Lower leg skin (tissue), 4 donors: ENCODE results near the gene PLB1. TPM values are rescaled to one million over a fixed set of nuclear protein-coding genes. Genes with fewer than 3 reads are reported as not detected.

ENCODE experiments used
- DNase-seq, 2 donors: peaks; one replicate each; pipeline ENCODE4 v3.0.0-alpha.2; 2019; ENCODE audit warnings: low spot score in 2 of 2
- H3K4me3 ChIP-seq: fragments of 200-600 bp; sonication (generic); 2 replicates; pipeline ENCODE4 v1.5.1; 2017; ENCODE audit warnings: mild to moderate bottlenecking, low read depth; ENCODE audit not compliant: poor library complexity, severe bottlenecking
- POLR2A ChIP-seq, 2 donors: fragments of 450-650 bp; IDR thresholded peaks; one replicate each; pipeline ENCODE4 v1.6.1; 2016 to 2017; ENCODE audit warnings: antibody characterized with exemption in 2 of 2, mild to moderate bottlenecking in 1 of 2, moderate library complexity in 1 of 2
- WGBS, 2 donors: methylation state at CpG; one replicate each; pipeline ENCODE4 v1.1.5; 2018; 5-methylcytosine and 5-hydroxymethylcytosine counted together
- intact Hi-C: fragments of 100-400 bp; cut with DNase I; formaldehyde crosslinking; loops from one replicate; pipeline ENCODE4 v1.15.0; 2023; ENCODE audit warnings: low total_unique reads
- total RNA-seq, 4 donors: library from RNA; depleted of rRNA; stranded (reverse); fragments of >200 nt; gene quantifications; one replicate each; pipeline ENCODE4 v1.1.0, GENCODE V29; 2016
- TF ChIP-seq, protein P1 (sequence below), 3 donors: fragments of 450-650 bp; IDR thresholded peaks; one replicate each; pipeline ENCODE4 v1.5.1; 2016; ENCODE audit warnings: antibody characterized with exemption in 3 of 3, mild to moderate bottlenecking in 3 of 3, moderate library complexity in 2 of 3

Gene PLB1
- total RNA-seq, 4 donors from 2014 or later = 3.4 to 10.3 (median 8.9) TPM

DNA sequence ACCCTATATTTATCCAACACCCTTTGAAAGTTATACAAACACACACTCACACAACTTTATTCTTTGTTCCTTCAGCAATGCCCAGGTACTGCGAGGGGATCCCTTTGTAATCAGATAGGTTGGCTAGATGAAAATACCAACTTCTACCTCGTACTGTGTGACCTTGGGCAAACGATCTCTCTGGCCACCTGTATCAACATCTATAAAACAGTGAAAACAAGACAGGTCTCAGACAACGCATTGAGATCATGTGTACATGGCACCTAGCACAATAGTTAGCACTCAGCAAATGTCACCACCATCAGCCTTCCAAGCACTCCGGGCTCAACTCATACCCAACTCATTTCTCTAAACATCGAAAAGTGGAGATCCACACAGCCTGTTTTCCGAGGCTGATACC lies 137.3 kb downstream of the PLB1 start:
- intact Hi-C loops = no loop called here
- TF ChIP-seq POLR2A (IDR thresholded peaks at IDR 0.05) = no peak
- TF ChIP-seq, protein P1, sequence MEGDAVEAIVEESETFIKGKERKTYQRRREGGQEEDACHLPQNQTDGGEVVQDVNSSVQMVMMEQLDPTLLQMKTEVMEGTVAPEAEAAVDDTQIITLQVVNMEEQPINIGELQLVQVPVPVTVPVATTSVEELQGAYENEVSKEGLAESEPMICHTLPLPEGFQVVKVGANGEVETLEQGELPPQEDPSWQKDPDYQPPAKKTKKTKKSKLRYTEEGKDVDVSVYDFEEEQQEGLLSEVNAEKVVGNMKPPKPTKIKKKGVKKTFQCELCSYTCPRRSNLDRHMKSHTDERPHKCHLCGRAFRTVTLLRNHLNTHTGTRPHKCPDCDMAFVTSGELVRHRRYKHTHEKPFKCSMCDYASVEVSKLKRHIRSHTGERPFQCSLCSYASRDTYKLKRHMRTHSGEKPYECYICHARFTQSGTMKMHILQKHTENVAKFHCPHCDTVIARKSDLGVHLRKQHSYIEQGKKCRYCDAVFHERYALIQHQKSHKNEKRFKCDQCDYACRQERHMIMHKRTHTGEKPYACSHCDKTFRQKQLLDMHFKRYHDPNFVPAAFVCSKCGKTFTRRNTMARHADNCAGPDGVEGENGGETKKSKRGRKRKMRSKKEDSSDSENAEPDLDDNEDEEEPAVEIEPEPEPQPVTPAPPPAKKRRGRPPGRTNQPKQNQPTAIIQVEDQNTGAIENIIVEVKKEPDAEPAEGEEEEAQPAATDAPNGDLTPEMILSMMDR (IDR thresholded peaks at IDR 0.05) = no peak
- H3K4me3 ChIP-seq = no peak overlapping the region
- 93 to 94% methylated on average over 7 of the region's 7 CpGs for WGBS, 2 donors
- DNase-seq = no peak

GRCh38 chr2:28633746-28634145 lies 137.9 kb downstream of the PLB1 start:
- intact Hi-C loops = no loop called here
- DNase-seq = no peak
- H3K4me3 ChIP-seq = no peak overlapping the region
- WGBS, 2 donors = 76 to 77% methylated on average over 5 of the region's 5 CpGs
- TF ChIP-seq POLR2A (IDR thresholded peaks at IDR 0.05) = no peak
- TF ChIP-seq, protein P1 (IDR thresholded peaks at IDR 0.05) = no peak

- WGBS, 2 donors = 43 to 53% methylated on average over 2 of the region's 2 CpGs
- H3K4me3 ChIP-seq = no peak overlapping the region
- intact Hi-C loops = no loop called here
- no peak for TF ChIP-seq POLR2A (IDR thresholded peaks at IDR 0.05)
- TF ChIP-seq, protein P1 (IDR thresholded peaks at IDR 0.05) = no peak
- DNase-seq = no peak
These were observed 139.3 kb downstream of the PLB1 start for GRCh38 chr2:28635191-28635611.

- no peak for DNase-seq
- H3K4me3 ChIP-seq = no peak overlapping the region
- intact Hi-C loops = no loop called here
- TF ChIP-seq, protein P1 (IDR thresholded peaks at IDR 0.05) = no peak
- TF ChIP-seq POLR2A (IDR thresholded peaks at IDR 0.05) = no peak
- WGBS, 2 donors = 92 to 95% methylated on average over 2 of the region's 2 CpGs
These were observed 140.6 kb downstream of the PLB1 start for GRCh38 chr2:28636491-28636890.

DNA sequence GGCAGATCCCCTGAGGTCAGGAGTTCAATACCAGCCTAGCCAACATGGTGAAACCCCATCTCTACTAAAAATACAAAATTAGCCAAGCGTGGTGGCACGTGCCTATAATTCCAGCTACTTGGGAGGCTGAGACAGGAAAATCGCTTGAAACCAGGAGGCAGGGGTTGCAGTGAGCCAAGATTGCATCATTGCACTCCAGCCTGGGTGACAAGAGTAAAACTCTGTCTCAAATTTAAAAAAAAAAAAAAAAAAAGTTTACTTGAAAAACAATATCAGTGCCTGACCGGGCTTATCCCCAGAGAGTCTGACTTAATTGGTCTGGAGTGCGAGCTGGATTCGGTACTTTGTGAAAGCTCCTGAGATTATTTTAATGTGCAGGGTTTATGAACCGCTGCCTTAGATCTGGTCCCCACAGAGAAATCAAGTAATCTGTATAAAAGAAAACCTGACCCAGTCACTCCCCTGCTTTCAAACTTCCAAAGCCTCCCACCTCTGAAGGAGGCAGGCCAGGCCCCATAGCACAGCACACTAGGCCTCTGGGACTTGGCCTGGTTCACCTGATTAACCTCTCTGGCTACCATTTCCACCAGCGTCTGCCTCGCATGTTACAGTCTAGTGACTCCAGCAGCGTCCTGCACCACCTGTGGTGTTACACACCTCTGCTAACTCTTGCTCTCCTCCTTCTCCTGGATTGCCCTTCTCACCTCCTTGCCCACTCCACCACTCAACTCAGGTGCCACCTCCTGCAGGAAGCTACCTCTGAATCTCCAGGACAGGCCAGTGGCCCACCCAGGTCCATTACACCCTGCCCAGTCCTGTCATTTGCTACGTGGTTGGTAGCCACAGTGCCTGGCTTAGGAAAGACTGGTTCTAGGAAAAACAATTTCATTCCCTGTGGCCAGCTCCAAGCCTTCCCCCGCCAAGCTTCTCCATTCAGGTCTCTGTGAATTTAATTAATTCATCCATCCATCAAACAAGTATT lies 141.5 kb downstream of the PLB1 start:
- WGBS, 2 donors = 75 to 84% methylated on average over 12 of the region's 12 CpGs
- intact Hi-C loops = no loop called here
- TF ChIP-seq POLR2A (IDR thresholded peaks at IDR 0.05) = no peak
- TF ChIP-seq, protein P1 (IDR thresholded peaks at IDR 0.05) = no peak
- peak in 1 of 2 donors; percentile 46 for DNase-seq
- H3K4me3 ChIP-seq = no peak overlapping the region
